HG02798 (cell line): ENCODE measurements around the gene CD55.

ENCODE experiments used
- ATAC-seq: cut with Tn5 transposase; IDR thresholded peaks from one replicate; pipeline ENCODE4 v1.9.1; 2021; ENCODE audit warnings: mild to moderate bottlenecking; ENCODE audit not compliant: unreplicated experiment, poor library complexity

Gene CD55

GRCh38 chr1:207407655-207408260, 86.3 kb downstream of the CD55 start:
- no peak for ATAC-seq
